Choroid plexus epithelial cell (primary cell): ENCODE results near the gene GNLY.
A peak's percentile ranks its signal among the peaks of the same experiment; 100 is the strongest.

ENCODE experiments used
- DNase-seq: peaks from one replicate; pipeline ENCODE4 v3.0.0-alpha.2; 2010; ENCODE audit warnings: low read depth
- H3K4me3 ChIP-seq: 2 replicates; pipeline ENCODE4 v1.5.1; 2011; ENCODE audit warnings: low read depth, mild to moderate bottlenecking, control low read depth, low read length, moderate library complexity
- TF ChIP-seq, protein P1 (sequence below): conservative IDR thresholded peaks from 2 replicates; pipeline ENCODE4 v1.5.1; 2011; ENCODE audit warnings: low read depth, mild to moderate bottlenecking, control low read depth, inconsistent platforms, low read length, moderate library complexity

The GNLY gene

DNA sequence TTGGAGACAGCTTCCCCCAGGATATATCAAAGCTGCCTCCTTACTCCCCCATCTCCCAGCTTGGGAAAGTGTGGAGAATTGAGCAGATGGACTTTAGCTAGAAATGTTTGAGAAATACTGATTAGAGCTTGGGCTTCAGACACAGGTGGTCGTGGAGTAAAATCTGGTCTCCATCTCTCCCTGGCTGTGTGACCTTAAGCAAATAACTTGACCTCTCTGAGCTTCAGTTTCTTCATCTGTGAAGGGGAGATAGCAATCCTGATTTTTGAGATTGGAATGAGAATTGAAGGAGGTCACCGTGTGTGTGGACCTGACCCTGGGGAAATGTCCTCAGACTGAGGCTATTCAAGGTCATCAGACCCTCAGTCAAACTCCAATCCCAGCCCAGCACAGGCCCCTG is 3.6 kb downstream of the GNLY start:
- H3K4me3 ChIP-seq: no peak overlapping the region
- TF ChIP-seq, protein P1, sequence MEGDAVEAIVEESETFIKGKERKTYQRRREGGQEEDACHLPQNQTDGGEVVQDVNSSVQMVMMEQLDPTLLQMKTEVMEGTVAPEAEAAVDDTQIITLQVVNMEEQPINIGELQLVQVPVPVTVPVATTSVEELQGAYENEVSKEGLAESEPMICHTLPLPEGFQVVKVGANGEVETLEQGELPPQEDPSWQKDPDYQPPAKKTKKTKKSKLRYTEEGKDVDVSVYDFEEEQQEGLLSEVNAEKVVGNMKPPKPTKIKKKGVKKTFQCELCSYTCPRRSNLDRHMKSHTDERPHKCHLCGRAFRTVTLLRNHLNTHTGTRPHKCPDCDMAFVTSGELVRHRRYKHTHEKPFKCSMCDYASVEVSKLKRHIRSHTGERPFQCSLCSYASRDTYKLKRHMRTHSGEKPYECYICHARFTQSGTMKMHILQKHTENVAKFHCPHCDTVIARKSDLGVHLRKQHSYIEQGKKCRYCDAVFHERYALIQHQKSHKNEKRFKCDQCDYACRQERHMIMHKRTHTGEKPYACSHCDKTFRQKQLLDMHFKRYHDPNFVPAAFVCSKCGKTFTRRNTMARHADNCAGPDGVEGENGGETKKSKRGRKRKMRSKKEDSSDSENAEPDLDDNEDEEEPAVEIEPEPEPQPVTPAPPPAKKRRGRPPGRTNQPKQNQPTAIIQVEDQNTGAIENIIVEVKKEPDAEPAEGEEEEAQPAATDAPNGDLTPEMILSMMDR: no peak
- no peak for DNase-seq

DNA sequence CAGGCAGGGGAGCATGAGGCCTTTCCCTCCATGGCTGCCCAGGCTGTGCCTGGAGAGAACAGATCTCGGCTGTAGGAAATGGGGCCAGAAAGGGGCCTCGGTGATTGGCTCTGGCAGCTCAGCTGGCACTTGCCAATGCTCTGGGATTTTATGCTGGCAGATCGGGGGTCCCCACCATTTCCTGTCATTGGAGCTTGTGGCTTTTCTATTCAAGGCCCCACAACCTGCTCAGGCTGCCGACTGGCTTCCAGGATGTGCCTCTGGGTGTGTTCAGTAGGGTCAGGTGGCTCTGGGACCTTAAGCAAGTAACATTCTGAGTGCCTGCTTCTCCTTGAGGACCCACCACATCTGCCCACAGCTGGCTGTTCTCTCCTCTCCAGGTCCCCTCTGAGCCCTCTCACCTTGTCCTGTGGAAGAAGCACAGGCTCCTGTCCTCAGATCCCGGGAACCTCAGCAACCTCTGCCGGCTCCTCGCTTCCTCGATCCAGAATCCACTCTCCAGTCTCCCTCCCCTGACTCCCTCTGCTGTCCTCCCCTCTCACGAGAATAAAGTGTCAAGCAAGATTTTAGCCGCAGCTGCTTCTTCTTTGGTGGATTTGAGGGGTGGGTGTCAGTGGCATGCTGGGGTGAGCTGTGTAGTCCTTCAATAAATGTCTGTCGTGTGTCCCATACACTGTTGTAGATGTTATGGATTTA is 4.2 kb downstream of the GNLY start:
- DNase-seq: no peak
- no peak overlapping the region for H3K4me3 ChIP-seq
- TF ChIP-seq, protein P1: no peak

DNA sequence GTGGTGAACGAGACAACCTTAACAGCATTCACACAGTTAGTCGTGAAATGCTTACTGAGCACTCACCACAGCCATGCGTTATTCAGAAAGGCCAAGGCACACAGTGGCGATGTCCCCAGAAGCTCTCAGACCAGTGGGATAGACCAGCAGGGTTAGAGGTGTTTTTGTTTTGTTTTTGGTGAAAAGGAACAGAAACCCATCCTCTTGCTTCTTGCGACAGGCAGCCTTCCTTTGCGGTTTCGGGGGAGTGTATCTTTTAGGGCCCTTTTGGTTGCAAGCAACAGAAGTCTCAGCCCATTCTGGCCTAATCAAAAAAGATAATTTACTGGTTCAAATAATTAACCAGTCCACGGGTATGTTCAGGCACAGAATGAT is 4.7 kb downstream of the GNLY start:
- DNase-seq: no peak
- H3K4me3 ChIP-seq: no peak overlapping the region
- TF ChIP-seq, protein P1: no peak

DNA sequence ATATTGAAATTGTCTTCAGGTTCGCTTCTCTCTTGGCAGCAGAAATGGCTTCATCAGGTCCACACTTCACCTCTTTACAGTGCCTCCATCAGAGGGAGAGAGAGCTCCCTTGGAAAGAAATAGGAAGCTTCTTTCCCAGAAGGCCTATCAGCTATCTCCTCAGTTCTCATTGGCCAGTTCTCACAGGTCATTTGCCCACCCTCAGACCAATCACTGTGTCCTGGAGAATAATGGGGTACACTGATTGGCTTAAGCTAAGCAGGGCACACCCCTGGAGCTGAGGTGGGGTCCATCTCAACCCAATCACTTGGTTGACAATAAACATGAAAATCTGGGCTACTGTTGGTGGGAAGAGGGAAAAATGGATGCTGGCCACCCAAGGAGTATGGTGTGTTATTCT is 5.2 kb downstream of the GNLY start:
- no peak for DNase-seq
- no peak overlapping the region for H3K4me3 ChIP-seq
- TF ChIP-seq, protein P1: no peak

DNA sequence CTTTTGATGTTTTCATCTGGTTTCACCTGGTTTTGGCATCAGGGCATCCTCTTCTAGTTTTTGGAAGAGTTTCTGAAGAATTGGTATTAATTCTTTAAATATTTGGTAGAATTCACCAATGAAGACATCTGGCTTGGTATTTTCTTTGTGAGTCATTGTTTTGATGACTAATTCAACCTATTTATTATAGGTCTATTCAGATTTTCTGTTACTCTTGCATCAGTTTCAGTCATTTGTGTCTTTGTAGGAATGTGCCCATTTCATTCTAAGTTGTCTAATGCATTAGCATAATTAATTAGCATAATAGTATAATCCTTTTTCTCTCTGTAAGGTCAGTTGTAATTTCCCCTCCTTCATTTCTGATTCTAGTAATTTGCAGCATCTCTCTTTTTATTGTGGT is 8.0 kb downstream of the GNLY start:
- H3K4me3 ChIP-seq: no peak overlapping the region
- TF ChIP-seq, protein P1: no peak
- DNase-seq: peak; percentile 80

DNA sequence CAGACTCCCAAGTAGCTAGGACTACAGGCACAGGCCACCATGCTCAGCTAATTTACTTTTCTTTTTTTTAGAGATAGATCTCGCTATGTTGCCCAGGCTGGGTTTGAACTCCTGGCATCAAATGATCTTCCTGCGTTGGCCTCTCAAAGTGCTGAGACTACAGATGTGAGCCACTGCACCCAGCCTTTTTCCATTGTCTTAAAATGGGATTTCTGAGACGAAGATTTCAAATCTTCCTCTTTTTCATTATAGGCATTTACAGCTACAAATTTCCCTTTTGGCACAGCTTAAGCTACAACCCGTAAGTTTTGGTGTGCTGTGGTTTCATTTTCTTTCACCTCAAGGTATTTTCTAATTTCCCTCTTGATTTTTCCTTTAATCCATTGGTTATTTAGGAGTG is 8.6 kb downstream of the GNLY start:
- TF ChIP-seq, protein P1: no peak
- DNase-seq: no peak
- no peak overlapping the region for H3K4me3 ChIP-seq

DNA sequence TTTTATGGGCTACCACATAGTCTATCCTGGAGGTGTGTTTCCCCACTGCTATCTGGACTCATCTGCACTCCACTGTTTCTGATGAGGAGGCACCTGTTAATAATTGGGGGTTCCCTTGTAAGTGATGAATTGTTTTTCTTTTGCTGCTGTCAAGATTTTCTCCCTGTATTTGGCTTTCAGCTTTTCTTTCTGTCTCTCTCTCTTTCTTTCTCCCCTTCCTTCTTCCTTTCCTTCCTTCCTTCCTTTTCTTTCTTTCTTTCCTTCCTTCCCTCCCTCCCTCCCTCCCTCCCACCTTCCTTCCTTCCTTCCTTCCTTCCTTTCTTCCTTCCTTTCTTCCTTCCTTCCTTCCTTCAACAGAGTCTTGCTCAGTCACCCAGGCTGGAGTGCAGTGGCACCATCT is 9.2 kb downstream of the GNLY start:
- DNase-seq: no peak
- no peak overlapping the region for H3K4me3 ChIP-seq
- TF ChIP-seq, protein P1: no peak
